ENCODE data around the gene ZMIZ1. TPM values are rescaled to one million over a fixed set of nuclear protein-coding genes. Genes with fewer than 3 reads are reported as not detected.

The ZMIZ1 gene
- total and polyA plus RNA-seq, 2 experiments from 2014 or later, result 48.2 to 78.8 TPM

- no peak for TF ChIP-seq CTCF (IDR thresholded peaks at IDR 0.05; ENCODE audit: low read depth, low read length)
- H3K27me3 ChIP-seq, result no peaks in the 10 kb centered on the region
- DNase-seq (ENCODE audit: low read depth in 1 of 2, low spot score in 1 of 2), result no peak
- peak overlapping the region; percentile 81 for H3K27ac ChIP-seq
- H3K4me1 ChIP-seq (ENCODE audit: low read depth), result peaks cover 38% of the 10 kb centered on the region
- H3K4me3 ChIP-seq, result no peak overlapping the region
- H3K36me3 ChIP-seq, result peaks cover 24% of the 10 kb centered on the region
- H3K9me3 ChIP-seq (ENCODE audit: low read depth), result no peaks in the 10 kb centered on the region
Observed at GRCh38 chr10:79349072-79349491, 280.3 kb downstream of the ZMIZ1 start.

- peaks cover 26% of the 10 kb centered on the region for H3K36me3 ChIP-seq
- DNase-seq (ENCODE audit: low read depth in 1 of 2, low spot score in 1 of 2), result peak in 1 of 2 donors; percentile 91
Observed at GRCh38 chr10:79349766-79350406, 281.1 kb downstream of the ZMIZ1 start.

GRCh38 chr10:79350407-79351154 lies 281.8 kb downstream of the ZMIZ1 start:
- no peak for DNase-seq (ENCODE audit: low read depth in 1 of 2, low spot score in 1 of 2)

More at GRCh38 chr10:79349766-79350406, 281.1 kb downstream of the ZMIZ1 start:
- H3K9me3 ChIP-seq (ENCODE audit: low read depth), result no peaks in the 10 kb centered on the region
- H3K4me1 ChIP-seq (ENCODE audit: low read depth), result peaks cover 34% of the 10 kb centered on the region
- no peak for TF ChIP-seq CTCF (IDR thresholded peaks at IDR 0.05; ENCODE audit: low read depth, low read length)
- no peaks in the 10 kb centered on the region for H3K27me3 ChIP-seq
- peak overlapping the region; percentile 81 for H3K27ac ChIP-seq
- H3K4me3 ChIP-seq, result no peak overlapping the region

GRCh38 chr10:79351332-79351731 lies 282.6 kb downstream of the ZMIZ1 start:
- TF ChIP-seq CTCF (IDR thresholded peaks at IDR 0.05; ENCODE audit: low read depth, low read length), result no peak
- Histone ChIP-seq H3K9me3 (ENCODE audit: low read depth) (no peaks in the 10 kb centered on the region), H3K4me1 (ENCODE audit: low read depth) (peaks cover 25% of the 10 kb centered on the region), H3K36me3 (peaks cover 32% of the 10 kb centered on the region), H3K27ac (no peak overlapping the region), H3K27me3 (no peaks in the 10 kb centered on the region), H3K4me3 (no peak overlapping the region)
- no peak for DNase-seq (ENCODE audit: low read depth in 1 of 2, low spot score in 1 of 2)

More at GRCh38 chr10:79350407-79351154, 281.8 kb downstream of the ZMIZ1 start:
- TF ChIP-seq CTCF (IDR thresholded peaks at IDR 0.05; ENCODE audit: low read depth, low read length), result no peak
- H3K4me1 ChIP-seq (ENCODE audit: low read depth), result peaks cover 27% of the 10 kb centered on the region
- no peaks in the 10 kb centered on the region for H3K27me3 ChIP-seq
- H3K36me3 ChIP-seq, result peaks cover 31% of the 10 kb centered on the region
- no peak overlapping the region for H3K4me3 ChIP-seq
- H3K9me3 ChIP-seq (ENCODE audit: low read depth), result no peaks in the 10 kb centered on the region
- peak overlapping the region; percentile 28 for H3K27ac ChIP-seq

GRCh38 chr10:79352035-79352877 lies 283.5 kb downstream of the ZMIZ1 start:
- TF ChIP-seq CTCF (IDR thresholded peaks at IDR 0.05; ENCODE audit: low read depth, low read length), result no peak
- no peak for DNase-seq (ENCODE audit: low read depth in 1 of 2, low spot score in 1 of 2)
- H3K4me3 ChIP-seq, result no peak overlapping the region
- peaks cover 34% of the 10 kb centered on the region for H3K36me3 ChIP-seq
- no peaks in the 10 kb centered on the region for H3K9me3 ChIP-seq (ENCODE audit: low read depth)
- H3K27me3 ChIP-seq, result no peaks in the 10 kb centered on the region
- H3K4me1 ChIP-seq (ENCODE audit: low read depth), result peaks cover 19% of the 10 kb centered on the region
- H3K27ac ChIP-seq, result no peak overlapping the region

Measured in cardiac muscle cell (in vitro differentiated cells and primary cell).